ENCODE data around the gene FAM229B. TPM values are rescaled to one million over a fixed set of nuclear protein-coding genes. Genes with fewer than 3 reads are reported as not detected.

FAM229B gene
- total RNA-seq, 2 donors from 2014 or later = 21.0 to 24.3 TPM

GRCh38 chr6:112117554-112117953, 30.2 kb downstream of the FAM229B start:
- Mint-ChIP-seq H3K27ac (no peak overlapping the region), H3K9me3 (no peaks in the 10 kb centered on the region), H3K4me3 (no peak overlapping the region), H3K4me1 (peaks cover 5% of the 10 kb centered on the region), H3K36me3 (ENCODE audit: low read depth) (no peaks in the 10 kb centered on the region), H3K27me3 (ENCODE audit: insufficient read depth) (no peaks in the 10 kb centered on the region)
- TF ChIP-seq CTCF (conservative IDR thresholded peaks at IDR 0.05) = no peak
- peaks cover 3% of the 10 kb centered on the region for H3K4me1 ChIP-seq (ENCODE audit: control insufficient read depth, insufficient read depth, low read length)
- 94 to 100% methylated on average over 1 of the region's 1 CpG for WGBS, 2 experiments (ENCODE audit: insufficient coverage in 1 of 2, insufficient read length in 1 of 2)
- DNase-seq = no peak
- H3K27me3 ChIP-seq (ENCODE audit: control insufficient read depth, insufficient read depth, low read length, poor library complexity, severe bottlenecking) = no peaks in the 10 kb centered on the region
- no peak overlapping the region for H3K27ac ChIP-seq (ENCODE audit: low read depth, low read length)
- H3K9ac ChIP-seq (ENCODE audit: extremely low read depth, low read length, poor library complexity, severe bottlenecking) = no peak overlapping the region
- H3K36me3 ChIP-seq (ENCODE audit: control insufficient read depth, insufficient read depth, low read length) = no peaks in the 10 kb centered on the region
- H3K4me3 ChIP-seq (ENCODE audit: low read length) = no peak overlapping the region
- no peaks in the 10 kb centered on the region for H3K9me3 ChIP-seq (ENCODE audit: control insufficient read depth, low read length)

GRCh38 chr6:112118034-112118433, 30.6 kb downstream of the FAM229B start:
- Mint-ChIP-seq H3K36me3 (ENCODE audit: low read depth) (no peaks in the 10 kb centered on the region), H3K4me1 (peaks cover 5% of the 10 kb centered on the region), H3K27me3 (ENCODE audit: insufficient read depth) (no peaks in the 10 kb centered on the region), H3K27ac (no peak overlapping the region), H3K9me3 (no peaks in the 10 kb centered on the region), H3K4me3 (no peak overlapping the region)
- H3K4me3 ChIP-seq (ENCODE audit: low read length) = no peak overlapping the region
- H3K27me3 ChIP-seq (ENCODE audit: control insufficient read depth, insufficient read depth, low read length, poor library complexity, severe bottlenecking) = no peaks in the 10 kb centered on the region
- peaks cover 3% of the 10 kb centered on the region for H3K4me1 ChIP-seq (ENCODE audit: control insufficient read depth, insufficient read depth, low read length)
- H3K36me3 ChIP-seq (ENCODE audit: control insufficient read depth, insufficient read depth, low read length) = no peaks in the 10 kb centered on the region
- no peak for DNase-seq
- no peak overlapping the region for H3K9ac ChIP-seq (ENCODE audit: extremely low read depth, low read length, poor library complexity, severe bottlenecking)
- TF ChIP-seq CTCF (conservative IDR thresholded peaks at IDR 0.05) = no peak
- H3K27ac ChIP-seq (ENCODE audit: low read depth, low read length) = no peak overlapping the region
- no peaks in the 10 kb centered on the region for H3K9me3 ChIP-seq (ENCODE audit: control insufficient read depth, low read length)

- H3K27ac Mint-ChIP-seq = no peak overlapping the region
- H3K9me3 ChIP-seq (ENCODE audit: control insufficient read depth, low read length) = no peaks in the 10 kb centered on the region
- peaks cover 5% of the 10 kb centered on the region for H3K4me1 Mint-ChIP-seq
- H3K36me3 ChIP-seq (ENCODE audit: control insufficient read depth, insufficient read depth, low read length) = no peaks in the 10 kb centered on the region
- TF ChIP-seq CTCF (conservative IDR thresholded peaks at IDR 0.05) = no peak
- no peaks in the 10 kb centered on the region for H3K9me3 Mint-ChIP-seq
- H3K9ac ChIP-seq (ENCODE audit: extremely low read depth, low read length, poor library complexity, severe bottlenecking) = no peak overlapping the region
- no peaks in the 10 kb centered on the region for H3K27me3 ChIP-seq (ENCODE audit: control insufficient read depth, insufficient read depth, low read length, poor library complexity, severe bottlenecking)
- H3K27ac ChIP-seq (ENCODE audit: low read depth, low read length) = no peak overlapping the region
- no peak overlapping the region for H3K4me3 Mint-ChIP-seq
- no peak overlapping the region for H3K4me3 ChIP-seq (ENCODE audit: low read length)
- 88 to 100% methylated on average over 1 of the region's 2 CpGs for WGBS, 2 experiments (ENCODE audit: insufficient coverage in 1 of 2, insufficient read length in 1 of 2)
- no peaks in the 10 kb centered on the region for H3K36me3 Mint-ChIP-seq (ENCODE audit: low read depth)
- no peaks in the 10 kb centered on the region for H3K4me1 ChIP-seq (ENCODE audit: control insufficient read depth, insufficient read depth, low read length)
- no peak for DNase-seq
- no peaks in the 10 kb centered on the region for H3K27me3 Mint-ChIP-seq (ENCODE audit: insufficient read depth)
Observed at GRCh38 chr6:112122756-112123155, 35.4 kb downstream of the FAM229B start.
